HG03025 (cell line): ENCODE measurements around the gene CSN1S1.
A peak's percentile ranks its signal among the peaks of the same experiment; 100 is the strongest.
"Not testable (repeated sequence)": the region's sequence is repeated elsewhere in the genome, so short reads cannot be mapped to it uniquely, and the experiment has no call there.

Experiments used
- ATAC-seq: cut with Tn5 transposase; IDR thresholded peaks from one replicate; pipeline ENCODE4 v1.9.1; 2021; ENCODE audit warnings: mild to moderate bottlenecking, moderate library complexity; ENCODE audit not compliant: unreplicated experiment, low FRiP score

Gene CSN1S1, protein sequence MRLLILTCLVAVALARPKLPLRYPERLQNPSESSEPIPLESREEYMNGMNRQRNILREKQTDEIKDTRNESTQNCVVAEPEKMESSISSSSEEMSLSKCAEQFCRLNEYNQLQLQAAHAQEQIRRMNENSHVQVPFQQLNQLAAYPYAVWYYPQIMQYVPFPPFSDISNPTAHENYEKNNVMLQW

DNA sequence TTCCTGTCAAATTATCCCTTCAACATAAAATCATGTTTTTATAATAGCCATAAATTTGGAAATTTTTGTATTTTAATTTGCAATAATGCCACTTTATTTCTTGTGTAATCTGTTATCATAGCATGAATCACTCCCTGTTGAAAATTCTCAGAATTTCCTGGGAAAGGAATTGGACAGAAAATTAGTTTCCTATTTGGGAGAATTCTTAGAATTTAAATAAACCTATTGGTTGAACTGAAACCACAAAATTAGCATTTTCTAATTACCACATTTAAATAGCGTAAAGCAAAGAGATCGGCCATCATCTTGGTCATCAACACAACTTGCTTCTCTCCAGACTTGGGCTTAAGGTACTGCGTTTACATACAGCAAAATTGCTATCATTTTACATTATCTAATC lies at the start of gene CSN1S1:
TSS of gene CSN1S1 (plus strand) at position 301 of the 400 bp plus-strand sequence. CDS start 1,488 bp downstream, outside the sequence.
- ATAC-seq: no peak

DNA sequence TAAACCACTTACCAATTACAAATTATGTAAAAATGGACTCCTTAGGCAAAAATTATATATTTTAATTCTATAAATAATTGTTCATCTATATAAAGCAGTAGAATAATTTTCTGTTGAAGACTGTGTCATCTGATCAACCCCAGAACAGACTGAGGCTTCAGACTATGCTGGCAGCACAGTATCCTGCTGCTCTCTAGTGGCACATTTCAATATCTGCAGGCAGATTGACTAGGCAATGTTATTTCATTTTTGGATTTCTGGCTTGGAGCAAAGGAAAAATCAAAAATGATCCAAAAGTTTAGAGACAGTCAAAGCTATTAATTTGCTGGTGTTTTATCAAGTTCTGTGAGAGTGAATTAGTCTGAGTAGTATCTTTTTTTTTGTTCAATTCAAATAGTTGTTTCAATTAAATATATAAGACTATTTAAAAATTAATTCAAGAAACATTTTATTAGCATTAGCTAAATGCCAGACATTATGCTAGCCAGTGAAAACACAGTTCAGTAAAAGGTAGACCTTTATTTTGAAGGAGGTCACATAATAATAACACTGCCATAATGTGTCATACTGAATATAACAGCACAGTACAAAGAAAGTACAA lies 49.6 kb upstream of the CSN1S1 start:
- no peak for ATAC-seq

DNA sequence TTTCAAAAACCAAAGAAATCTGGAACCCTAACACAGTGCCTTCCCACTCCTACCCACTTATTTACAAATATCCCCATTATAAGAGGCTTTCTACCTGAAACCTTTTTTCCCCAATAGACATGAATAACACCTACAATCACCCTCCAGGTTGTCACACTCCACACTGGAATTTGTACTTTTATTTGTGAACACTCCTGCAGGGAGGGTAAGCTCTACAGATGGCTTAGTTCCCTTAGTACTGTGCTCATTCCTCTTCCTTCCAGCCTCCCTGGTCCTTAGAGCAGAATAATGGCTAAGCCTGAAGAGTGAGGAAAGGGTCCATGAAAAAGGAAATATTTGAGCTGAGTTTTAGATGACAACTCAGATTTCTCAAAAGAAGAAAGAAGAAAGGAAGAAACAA lies 48.7 kb upstream of the CSN1S1 start:
- ATAC-seq: no peak

DNA sequence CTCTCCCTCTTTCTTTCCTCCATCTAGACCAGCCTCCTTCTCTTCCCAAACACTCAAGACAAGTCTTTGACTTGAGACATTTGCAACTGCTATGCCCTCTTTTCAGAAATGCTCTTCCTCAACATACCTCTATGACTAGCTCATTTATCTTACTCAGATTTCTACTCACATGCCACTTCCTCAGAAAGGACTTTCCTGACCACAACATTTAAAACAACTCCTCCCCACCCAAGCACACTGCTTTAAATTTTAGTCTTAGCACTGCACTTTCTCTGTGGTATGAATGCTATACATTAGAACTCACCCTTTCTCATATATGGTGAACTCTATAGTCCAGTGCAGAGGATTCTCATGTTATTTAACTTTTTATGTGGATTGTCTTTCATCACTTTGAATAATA lies 42.5 kb upstream of the CSN1S1 start:
- no peak for ATAC-seq

- no peak for ATAC-seq
Measured at GRCh38 chr4:69894186-69894585, 36.7 kb upstream of the CSN1S1 start.

DNA sequence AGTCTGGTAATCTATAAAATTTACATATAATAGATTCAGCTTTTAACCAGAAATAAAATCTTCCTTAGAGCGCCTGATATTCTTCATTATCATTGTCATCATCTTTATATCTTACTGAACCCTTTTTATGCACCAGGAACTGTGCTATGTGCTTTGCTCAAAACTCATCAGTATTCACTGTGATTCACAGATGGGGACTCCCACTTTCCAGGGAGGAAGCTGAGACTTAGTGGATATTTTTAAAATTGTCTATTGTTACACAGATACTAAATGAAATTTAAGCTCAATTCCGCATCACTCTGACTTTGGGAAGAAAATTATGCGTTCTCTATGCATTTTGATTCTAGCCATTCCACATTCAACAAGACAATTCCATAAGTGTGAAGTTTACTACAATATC lies 36.1 kb upstream of the CSN1S1 start:
- ATAC-seq: no peak

DNA sequence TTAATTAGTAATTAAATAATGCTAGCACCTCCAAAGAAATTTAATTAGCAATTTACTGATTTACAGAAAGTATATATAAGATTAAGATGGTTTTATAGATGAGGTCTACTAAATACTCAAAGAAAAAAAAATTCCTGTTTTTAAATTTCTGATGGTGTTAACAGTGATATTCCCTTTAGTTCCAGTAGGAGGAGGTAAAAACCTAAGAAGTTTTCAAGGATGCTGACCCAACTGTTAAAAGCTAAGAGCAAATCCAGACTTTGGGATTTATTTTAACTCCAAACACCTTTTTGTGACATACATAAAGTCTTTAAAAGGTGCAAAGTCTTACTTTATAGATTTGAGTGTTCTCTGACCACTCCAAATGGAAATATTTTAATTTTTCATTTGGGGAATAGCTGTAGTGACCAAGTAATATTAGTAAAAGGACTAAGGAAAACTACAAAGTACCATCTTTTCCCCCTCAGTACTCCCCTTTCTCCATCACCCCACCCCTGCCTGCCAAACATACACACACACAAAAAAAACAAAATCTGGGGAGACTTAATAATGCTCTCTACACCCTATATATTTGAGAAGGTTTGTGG lies 34.2 kb upstream of the CSN1S1 start:
- no peak for ATAC-seq

- ATAC-seq: no peak
Measured at GRCh38 chr4:69907151-69907550, 23.7 kb upstream of the CSN1S1 start.

DNA sequence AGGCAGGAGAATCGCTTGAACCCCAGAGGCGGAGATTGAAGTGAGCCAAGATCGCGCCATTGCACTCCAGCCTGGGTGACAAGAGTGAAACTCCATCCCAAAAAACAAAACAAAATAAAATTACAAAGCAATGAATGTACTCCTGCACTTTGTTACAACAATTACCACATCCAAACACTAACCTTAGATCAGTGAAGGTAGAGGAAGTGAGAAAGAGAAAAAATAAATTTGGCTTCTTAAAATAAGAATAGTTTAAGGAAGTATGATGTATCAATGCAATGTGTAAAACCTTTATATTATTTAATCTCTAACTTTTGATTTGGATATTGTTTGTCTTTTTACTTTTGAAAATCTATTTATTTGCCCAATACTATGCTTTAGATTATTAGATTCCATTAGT lies 21.7 kb upstream of the CSN1S1 start:
- ATAC-seq: no peak

GRCh38 chr4:69910016-69910782 lies 20.7 kb upstream of the CSN1S1 start:
- peak; percentile 71 for ATAC-seq

GRCh38 chr4:69920874-69921273 lies 10.0 kb upstream of the CSN1S1 start:
- no peak for ATAC-seq

DNA sequence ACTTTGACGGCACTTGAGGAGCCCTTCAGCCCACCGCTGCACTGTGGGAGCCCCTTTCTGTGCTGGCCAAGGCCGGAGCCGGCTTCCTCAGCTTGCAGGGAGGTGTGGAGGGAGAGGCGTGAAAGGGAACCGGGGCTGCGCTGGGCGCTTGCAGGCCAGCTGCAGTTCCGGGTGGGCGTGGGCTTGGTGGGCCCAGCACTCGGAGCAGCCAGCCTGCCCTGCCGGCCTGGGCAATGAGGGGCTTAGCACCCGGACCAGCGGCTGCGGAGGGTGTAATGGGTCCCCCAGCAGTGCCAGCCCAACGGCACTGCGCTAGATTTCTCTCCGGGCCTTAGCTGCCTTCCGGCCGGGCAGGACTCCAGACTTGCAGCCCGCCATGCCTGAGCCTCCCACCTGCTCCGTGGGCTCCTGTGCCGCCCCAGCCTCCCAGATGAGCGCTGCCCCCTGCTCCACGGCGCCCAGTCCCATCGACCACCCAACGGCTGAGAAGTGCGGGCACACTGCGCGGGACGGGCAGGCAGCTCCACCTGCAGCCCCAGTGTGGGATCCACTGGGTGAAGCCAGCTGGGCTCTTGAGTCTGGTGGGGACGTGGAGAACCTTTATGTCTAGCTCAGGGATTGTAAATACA lies 7.0 kb upstream of the CSN1S1 start:
- ATAC-seq: not testable (repeated sequence)

- no peak for ATAC-seq
Measured at GRCh38 chr4:69934150-69934549, 3.3 kb downstream of the CSN1S1 start.

GRCh38 chr4:69936566-69936965 lies 5.7 kb downstream of the CSN1S1 start:
- ATAC-seq: no peak

DNA sequence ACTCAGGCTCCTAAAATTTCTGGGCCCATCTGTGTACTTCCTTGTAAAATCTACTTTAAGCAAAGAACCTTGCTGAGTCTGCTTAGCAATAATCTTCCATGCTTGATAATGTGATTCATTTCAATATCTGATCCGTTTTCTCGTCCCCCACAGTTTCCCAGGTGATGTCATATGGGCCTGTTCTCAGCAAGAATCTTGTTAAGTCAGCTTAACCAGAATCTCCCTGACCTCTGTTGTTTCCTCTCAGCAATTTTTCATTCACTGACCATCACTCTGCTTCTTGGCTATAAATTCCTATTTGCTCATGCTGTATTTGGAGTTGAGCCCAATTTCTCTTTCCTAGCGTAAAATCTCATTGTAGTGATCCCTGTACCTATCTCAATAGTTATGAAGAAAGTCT lies 20.7 kb downstream of the CSN1S1 start:
- ATAC-seq: no peak

DNA sequence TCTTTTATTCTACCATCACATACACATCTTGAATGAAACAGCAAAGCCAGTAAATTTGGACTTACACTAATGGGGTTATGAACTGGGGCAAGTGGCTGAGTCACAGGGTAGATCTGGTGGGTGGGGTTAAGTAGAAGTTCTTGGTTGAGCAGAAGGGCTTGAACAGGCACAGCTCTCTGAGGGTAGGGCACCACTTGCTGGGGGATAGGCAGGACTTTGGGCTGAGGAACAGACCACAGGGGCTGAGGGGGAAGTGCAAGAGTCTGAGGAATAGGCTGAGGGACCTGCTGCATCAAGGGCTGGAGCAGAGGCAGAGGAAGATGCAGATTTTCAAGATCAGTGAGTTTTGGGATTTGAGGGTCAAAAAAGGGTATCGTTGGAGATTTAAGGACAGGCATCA lies 26.3 kb downstream of the CSN1S1 start:
- ATAC-seq: no peak

DNA sequence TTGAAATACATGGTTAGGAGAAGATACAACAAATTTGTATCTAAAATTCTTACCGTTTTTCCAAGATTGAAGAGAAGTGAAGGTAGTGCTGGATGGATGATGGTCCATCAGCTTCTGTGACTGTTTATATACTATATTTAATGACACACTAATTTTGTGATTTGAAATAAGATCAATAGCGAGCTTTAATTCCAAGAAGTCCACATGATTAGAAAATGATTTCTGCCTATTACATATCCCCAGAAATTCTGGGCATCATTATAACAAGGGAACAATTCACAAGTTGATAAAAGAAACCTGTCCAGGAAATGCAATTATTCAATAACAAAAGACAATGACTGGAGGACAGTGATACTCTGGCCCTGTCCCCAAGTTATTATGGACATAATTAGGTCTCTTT lies 34.8 kb downstream of the CSN1S1 start, which contains the start of gene CSN2:
TSS of gene CSN2 (minus strand) at position 101 of the 400 bp plus-strand sequence. CDS start 4,733 bp downstream, outside the sequence.
- no peak for ATAC-seq

GRCh38 chr4:69970071-69970470 lies 39.2 kb downstream of the CSN1S1 start:
- no peak for ATAC-seq

GRCh38 chr4:69974631-69975030 lies 43.8 kb downstream of the CSN1S1 start:
- no peak for ATAC-seq

GRCh38 chr4:69977582-69977981 lies 46.7 kb downstream of the CSN1S1 start:
- no peak for ATAC-seq

- no peak for ATAC-seq
Measured at GRCh38 chr4:69984030-69984443, 53.2 kb downstream of the CSN1S1 start.
